ENCODE data around the gene ERG.

Gene ERG

DNA sequence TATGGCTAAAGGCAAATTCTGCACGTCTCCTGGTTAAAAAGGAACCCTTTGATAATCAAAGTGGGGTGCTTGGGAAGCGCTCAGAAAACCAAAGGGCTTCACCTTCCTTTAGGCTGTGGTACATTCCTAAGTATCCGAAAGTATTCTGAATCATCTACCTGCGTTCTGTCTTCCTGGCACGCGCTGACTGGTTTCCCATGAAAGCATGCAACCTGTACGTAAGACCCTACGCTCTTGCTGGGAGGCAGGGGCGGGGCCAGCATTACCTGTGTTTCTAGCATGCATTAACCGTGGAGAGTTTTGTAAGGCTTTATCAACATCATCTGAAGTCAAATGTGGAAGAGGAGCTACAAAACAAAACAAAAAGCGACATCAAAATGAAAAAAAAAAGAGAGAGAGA is 96.0 kb downstream of the ERG start:
- no peaks in the 10 kb centered on the region for H3K27me3 ChIP-seq (ENCODE audit: control insufficient read depth in 3 of 3, insufficient read depth in 3 of 3, low read depth in 1 of 3, low read length in 3 of 3)

DNA sequence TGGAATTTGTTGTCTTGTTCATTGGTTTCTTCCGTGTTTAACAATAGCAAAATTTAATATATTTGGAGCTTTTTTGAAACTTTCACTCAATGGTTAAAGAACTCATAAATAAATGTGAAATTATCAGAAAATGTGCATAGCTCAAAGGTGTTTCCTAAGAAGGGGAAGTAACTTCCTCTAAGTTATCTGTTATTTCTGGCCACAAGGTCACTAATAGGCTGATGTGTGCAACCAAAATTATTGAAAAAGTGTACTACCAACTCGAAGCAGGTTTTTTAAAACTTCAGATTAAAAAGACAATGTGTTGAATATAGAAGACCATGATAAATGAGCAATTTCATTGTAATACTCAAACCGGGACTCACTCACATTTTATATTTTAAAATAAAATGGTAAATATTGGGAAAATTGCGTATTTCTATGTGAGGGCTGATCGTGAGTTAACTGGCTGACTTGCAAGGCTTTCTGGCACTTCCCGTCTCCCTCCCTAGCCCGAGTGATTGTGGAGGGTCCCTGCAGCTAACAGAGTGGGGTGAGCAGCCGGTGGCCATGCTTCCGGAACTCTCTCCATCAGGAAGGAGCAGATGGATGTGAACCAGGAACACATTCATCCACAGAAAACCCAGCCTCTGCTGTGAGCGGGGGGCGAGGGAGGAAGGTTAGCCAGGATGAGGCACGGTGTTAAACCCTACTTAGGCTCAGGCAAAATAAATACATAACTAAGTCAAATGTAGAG is 96.9 kb downstream of the ERG start:
- H3K4me1 ChIP-seq (ENCODE audit: control insufficient read depth in 2 of 2, insufficient read depth in 1 of 2, low read depth in 1 of 2, low read length in 2 of 2): peaks cover 0 to 8% of the 10 kb centered on the region in 2 donors
- no peak overlapping the region for H3K27ac ChIP-seq (replicated peaks; ENCODE audit: low read length)
- no peak overlapping the region for H3K4ac ChIP-seq (ENCODE audit: low read length)
- H2AFZ ChIP-seq (ENCODE audit: low read length): no peak overlapping the region
- no peak overlapping the region for H3K23ac ChIP-seq (ENCODE audit: low read depth, low read length, poor library complexity)
- DNase-seq (ENCODE audit: low spot score): no peak
- no peak overlapping the region for H4K8ac ChIP-seq (ENCODE audit: low read depth, low read length)
- WGBS, 2 donors (ENCODE audit: extremely low coverage in 2 of 2, insufficient read length in 2 of 2, insufficient replicate concordance in 1 of 2): no CpG with 5 or more reads among the region's 12 CpGs
- H2BK12ac ChIP-seq (ENCODE audit: low read length): no peak overlapping the region
- H2BK5ac ChIP-seq (ENCODE audit: low read length): no peak overlapping the region
- H3K36me3 ChIP-seq (replicated peaks in 1 of 2; ENCODE audit: control insufficient read depth in 2 of 2, insufficient read depth in 2 of 2, low read length in 2 of 2): no peaks in the 10 kb centered on the region
- no peak overlapping the region for H2BK15ac ChIP-seq (ENCODE audit: low read length)
- H3K9me3 ChIP-seq (replicated peaks in 1 of 2; ENCODE audit: control insufficient read depth in 2 of 2, insufficient read depth in 1 of 2, low read depth in 1 of 2, low read length in 2 of 2): no peaks in the 10 kb centered on the region
- no peaks in the 10 kb centered on the region for H3K27me3 ChIP-seq (ENCODE audit: control insufficient read depth in 3 of 3, insufficient read depth in 3 of 3, low read depth in 1 of 3, low read length in 3 of 3)
- no peak overlapping the region for H2BK120ac ChIP-seq (ENCODE audit: low read depth, low read length)
- no peak overlapping the region for H3K9ac ChIP-seq (ENCODE audit: low read depth, low read length, poor library complexity)
- no peak overlapping the region for H4K91ac ChIP-seq (ENCODE audit: low read depth, low read length, poor library complexity)
- no peak overlapping the region for H2AK5ac ChIP-seq (ENCODE audit: low read depth, low read length)
- H3K14ac ChIP-seq (ENCODE audit: low read length): no peak overlapping the region
- no peak overlapping the region for H3K18ac ChIP-seq (ENCODE audit: low read length)
- no peak overlapping the region for H3K4me2 ChIP-seq (ENCODE audit: insufficient read depth, low read length, poor library complexity, severe bottlenecking)
- no peaks in the 10 kb centered on the region for H3K79me1 ChIP-seq (ENCODE audit: low read depth, low read length)
- no peak overlapping the region for H3K4me3 ChIP-seq (ENCODE audit: low read length in 2 of 2)

More for the DNA sequence above, 96.0 kb downstream of the ERG start:
- H2AK5ac ChIP-seq (ENCODE audit: low read depth, low read length): no peak overlapping the region
- no peaks in the 10 kb centered on the region for H3K9me3 ChIP-seq (replicated peaks in 1 of 2; ENCODE audit: control insufficient read depth in 2 of 2, insufficient read depth in 1 of 2, low read depth in 1 of 2, low read length in 2 of 2)
- H3K4me2 ChIP-seq (ENCODE audit: insufficient read depth, low read length, poor library complexity, severe bottlenecking): no peak overlapping the region
- WGBS, 2 donors (ENCODE audit: extremely low coverage in 2 of 2, insufficient read length in 2 of 2, insufficient replicate concordance in 1 of 2): no CpG with 5 or more reads among the region's 11 CpGs
- H3K4me1 ChIP-seq (ENCODE audit: control insufficient read depth in 2 of 2, insufficient read depth in 1 of 2, low read depth in 1 of 2, low read length in 2 of 2): peaks cover 0 to 8% of the 10 kb centered on the region in 2 donors
- H2BK120ac ChIP-seq (ENCODE audit: low read depth, low read length): no peak overlapping the region
- no peaks in the 10 kb centered on the region for H3K36me3 ChIP-seq (replicated peaks in 1 of 2; ENCODE audit: control insufficient read depth in 2 of 2, insufficient read depth in 2 of 2, low read length in 2 of 2)
- no peak overlapping the region for H3K4ac ChIP-seq (ENCODE audit: low read length)
- H3K27ac ChIP-seq (replicated peaks; ENCODE audit: low read length): no peak overlapping the region
- H2BK5ac ChIP-seq (ENCODE audit: low read length): no peak overlapping the region
- no peak overlapping the region for H2AFZ ChIP-seq (ENCODE audit: low read length)
- H2BK15ac ChIP-seq (ENCODE audit: low read length): no peak overlapping the region
- no peak overlapping the region for H2BK12ac ChIP-seq (ENCODE audit: low read length)
- H4K8ac ChIP-seq (ENCODE audit: low read depth, low read length): no peak overlapping the region
- H3K23ac ChIP-seq (ENCODE audit: low read depth, low read length, poor library complexity): no peak overlapping the region
- no peak overlapping the region for H3K14ac ChIP-seq (ENCODE audit: low read length)
- no peak for DNase-seq (ENCODE audit: low spot score)
- no peak overlapping the region for H3K18ac ChIP-seq (ENCODE audit: low read length)
- no peaks in the 10 kb centered on the region for H3K79me1 ChIP-seq (ENCODE audit: low read depth, low read length)
- no peak overlapping the region for H4K91ac ChIP-seq (ENCODE audit: low read depth, low read length, poor library complexity)
- H3K4me3 ChIP-seq (ENCODE audit: low read length in 2 of 2): no peak overlapping the region
- H3K9ac ChIP-seq (ENCODE audit: low read depth, low read length, poor library complexity): no peak overlapping the region

DNA sequence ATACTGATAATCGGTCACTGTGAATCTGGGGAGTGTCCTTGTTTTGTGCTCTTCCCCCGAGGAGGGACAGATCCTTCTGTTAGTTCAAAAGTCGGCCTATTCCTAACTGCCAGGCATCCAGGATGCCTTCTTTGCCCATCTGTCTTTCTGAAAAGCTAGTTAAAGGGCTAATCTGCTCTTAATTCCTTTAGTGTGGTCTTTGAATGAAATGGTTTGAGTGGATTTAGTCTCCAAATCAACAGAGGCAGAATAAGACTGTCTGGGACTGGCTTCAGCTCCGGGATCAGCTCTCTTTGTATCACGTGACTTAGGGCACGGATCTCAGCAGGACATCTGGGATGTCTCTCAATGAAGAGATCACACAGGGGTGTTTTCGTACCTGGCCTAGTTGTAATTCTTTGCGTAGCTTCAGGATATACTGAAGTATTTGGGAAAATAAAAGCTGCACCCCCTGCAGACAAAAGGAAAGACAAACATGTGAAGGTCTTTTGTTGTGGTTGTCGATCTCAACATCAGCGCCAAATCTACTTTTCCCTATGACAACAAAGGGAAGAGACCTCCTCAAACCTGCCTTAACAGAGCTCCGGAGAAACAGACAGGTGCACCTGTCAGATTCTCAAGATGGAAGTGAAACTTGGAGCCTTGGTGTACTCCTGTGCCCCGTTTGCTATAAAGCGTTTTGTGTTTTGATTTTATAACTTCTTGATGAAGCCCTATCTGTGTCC is 97.9 kb downstream of the ERG start:
- WGBS, 2 donors (ENCODE audit: extremely low coverage in 2 of 2, insufficient read length in 2 of 2, insufficient replicate concordance in 1 of 2): no CpG with 5 or more reads among the region's 13 CpGs
- H2BK5ac ChIP-seq (ENCODE audit: low read length): no peak overlapping the region
- no peak overlapping the region for H2AFZ ChIP-seq (ENCODE audit: low read length)
- peaks cover 0 to 8% of the 10 kb centered on the region in 2 donors for H3K4me1 ChIP-seq (ENCODE audit: control insufficient read depth in 2 of 2, insufficient read depth in 1 of 2, low read depth in 1 of 2, low read length in 2 of 2)
- no peaks in the 10 kb centered on the region for H3K9me3 ChIP-seq (replicated peaks in 1 of 2; ENCODE audit: control insufficient read depth in 2 of 2, insufficient read depth in 1 of 2, low read depth in 1 of 2, low read length in 2 of 2)
- H2BK120ac ChIP-seq (ENCODE audit: low read depth, low read length): no peak overlapping the region
- H3K27me3 ChIP-seq (ENCODE audit: control insufficient read depth in 3 of 3, insufficient read depth in 3 of 3, low read depth in 1 of 3, low read length in 3 of 3): no peaks in the 10 kb centered on the region
- no peak overlapping the region for H2BK12ac ChIP-seq (ENCODE audit: low read length)
- H3K4ac ChIP-seq (ENCODE audit: low read length): no peak overlapping the region
- H3K27ac ChIP-seq (replicated peaks; ENCODE audit: low read length): peak overlapping the region; percentile 57
- no peak overlapping the region for H3K4me3 ChIP-seq (ENCODE audit: low read length in 2 of 2)
- H3K14ac ChIP-seq (ENCODE audit: low read length): no peak overlapping the region
- DNase-seq (ENCODE audit: low spot score): peak; percentile 17
- H3K18ac ChIP-seq (ENCODE audit: low read length): no peak overlapping the region
- no peaks in the 10 kb centered on the region for H3K79me1 ChIP-seq (ENCODE audit: low read depth, low read length)
- H3K4me2 ChIP-seq (ENCODE audit: insufficient read depth, low read length, poor library complexity, severe bottlenecking): peak overlapping the region; percentile 22
- H3K9ac ChIP-seq (ENCODE audit: low read depth, low read length, poor library complexity): no peak overlapping the region
- no peak overlapping the region for H3K23ac ChIP-seq (ENCODE audit: low read depth, low read length, poor library complexity)
- H4K91ac ChIP-seq (ENCODE audit: low read depth, low read length, poor library complexity): no peak overlapping the region
- H4K8ac ChIP-seq (ENCODE audit: low read depth, low read length): no peak overlapping the region
- H2AK5ac ChIP-seq (ENCODE audit: low read depth, low read length): no peak overlapping the region
- H2BK15ac ChIP-seq (ENCODE audit: low read length): no peak overlapping the region
- no peaks in the 10 kb centered on the region for H3K36me3 ChIP-seq (replicated peaks in 1 of 2; ENCODE audit: control insufficient read depth in 2 of 2, insufficient read depth in 2 of 2, low read length in 2 of 2)

DNA sequence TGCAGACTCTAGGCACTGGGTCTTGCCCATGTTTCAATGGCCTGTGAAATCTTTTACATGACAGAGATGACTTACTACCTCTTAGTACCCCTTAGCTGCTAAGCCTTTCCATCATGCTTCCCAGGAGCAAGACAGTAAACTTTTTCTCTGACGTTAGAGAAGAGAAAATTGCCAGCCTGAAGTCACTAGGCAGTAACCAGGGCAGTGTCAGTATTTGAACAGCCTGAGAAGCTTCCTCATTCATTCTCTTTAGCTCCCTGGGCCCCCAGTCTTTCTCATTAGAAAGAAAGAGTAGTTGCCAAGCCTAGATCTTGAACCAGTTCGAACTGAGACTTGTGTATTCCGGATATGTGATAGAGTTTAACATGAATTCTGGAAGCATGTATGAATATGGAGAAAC is 99.2 kb downstream of the ERG start:
- H2BK5ac ChIP-seq (ENCODE audit: low read length): no peak overlapping the region
- H2BK120ac ChIP-seq (ENCODE audit: low read depth, low read length): no peak overlapping the region
- no peaks in the 10 kb centered on the region for H3K79me1 ChIP-seq (ENCODE audit: low read depth, low read length)
- H3K27me3 ChIP-seq (ENCODE audit: control insufficient read depth in 3 of 3, insufficient read depth in 3 of 3, low read depth in 1 of 3, low read length in 3 of 3): no peaks in the 10 kb centered on the region
- H3K27ac ChIP-seq (replicated peaks; ENCODE audit: low read length): no peak overlapping the region
- DNase-seq (ENCODE audit: low spot score): no peak
- peaks cover 0 to 8% of the 10 kb centered on the region in 2 donors for H3K4me1 ChIP-seq (ENCODE audit: control insufficient read depth in 2 of 2, insufficient read depth in 1 of 2, low read depth in 1 of 2, low read length in 2 of 2)
- no peak overlapping the region for H4K91ac ChIP-seq (ENCODE audit: low read depth, low read length, poor library complexity)
- H3K4ac ChIP-seq (ENCODE audit: low read length): no peak overlapping the region
- no peaks in the 10 kb centered on the region for H3K36me3 ChIP-seq (replicated peaks in 1 of 2; ENCODE audit: control insufficient read depth in 2 of 2, insufficient read depth in 2 of 2, low read length in 2 of 2)
- H2BK12ac ChIP-seq (ENCODE audit: low read length): no peak overlapping the region
- no peak overlapping the region for H2BK15ac ChIP-seq (ENCODE audit: low read length)
- no peak overlapping the region for H3K4me3 ChIP-seq (ENCODE audit: low read length in 2 of 2)
- H3K4me2 ChIP-seq (ENCODE audit: insufficient read depth, low read length, poor library complexity, severe bottlenecking): no peak overlapping the region
- H2AFZ ChIP-seq (ENCODE audit: low read length): no peak overlapping the region
- no peak overlapping the region for H3K14ac ChIP-seq (ENCODE audit: low read length)
- H2AK5ac ChIP-seq (ENCODE audit: low read depth, low read length): no peak overlapping the region
- H3K23ac ChIP-seq (ENCODE audit: low read depth, low read length, poor library complexity): no peak overlapping the region
- H3K9ac ChIP-seq (ENCODE audit: low read depth, low read length, poor library complexity): no peak overlapping the region
- H3K18ac ChIP-seq (ENCODE audit: low read length): no peak overlapping the region
- no peaks in the 10 kb centered on the region for H3K9me3 ChIP-seq (replicated peaks in 1 of 2; ENCODE audit: control insufficient read depth in 2 of 2, insufficient read depth in 1 of 2, low read depth in 1 of 2, low read length in 2 of 2)
- no peak overlapping the region for H4K8ac ChIP-seq (ENCODE audit: low read depth, low read length)
- no CpG with 5 or more reads among the region's 3 CpGs for WGBS, 2 donors (ENCODE audit: extremely low coverage in 2 of 2, insufficient read length in 2 of 2, insufficient replicate concordance in 1 of 2)
